ENCODE data around the gene CCDC174. TPM values are rescaled to one million over a fixed set of nuclear protein-coding genes. Genes with fewer than 3 reads are reported as not detected.

CCDC174 gene
- total and polyA plus RNA-seq, 2 of the 4 experiments (the other 2 are of a cell fraction): 5.9 to 9.6 TPM

DNA sequence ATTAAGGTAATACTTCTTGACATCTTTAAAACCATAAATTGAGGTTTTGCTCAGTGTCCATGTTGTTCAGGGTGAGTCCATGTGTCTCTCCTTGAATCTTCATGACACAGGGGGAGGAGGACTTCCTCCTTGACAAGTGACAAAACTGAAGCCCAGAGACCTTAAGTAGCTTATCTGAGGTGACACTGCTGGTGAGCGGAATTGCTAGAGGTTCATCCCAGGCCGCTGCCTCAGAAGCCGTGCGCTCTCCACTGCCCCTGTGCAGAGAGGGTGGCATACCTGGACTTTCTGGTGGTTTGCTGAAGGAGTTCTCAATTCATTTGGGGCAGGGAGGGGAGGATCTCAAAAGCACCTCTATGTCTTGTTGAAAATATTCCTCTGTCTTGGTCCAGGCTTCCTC is 23.2 kb upstream of the CCDC174 start:
- no TSS peak for BruUV-seq (replicated peaks)
- ATAC-seq (ENCODE audit: low read depth): no peak
- Histone ChIP-seq H3K9me3 (ENCODE audit: control insufficient read depth, insufficient read depth, low read length) (no peaks in the 10 kb centered on the region; the same call in 1 of the 2 replicates), H3K79me1 (ENCODE audit: low read depth in 1 of 2, low read length in 2 of 2) (no peaks in the 10 kb centered on the region), H2BK15ac (ENCODE audit: low read depth, low read length) (no peak overlapping the region), H2BK20ac (ENCODE audit: low read depth, low read length) (no peak overlapping the region), H3K36me3 (ENCODE audit: control insufficient read depth, insufficient read depth, low read length) (no peaks in the 10 kb centered on the region), H3K4me1 (ENCODE audit: control insufficient read depth, insufficient read depth, low read length) (peaks cover 8% of the 10 kb centered on the region), H4K91ac (ENCODE audit: insufficient read depth, low read depth, low read length) (no peak overlapping the region; the same call in 1 of the 2 replicates), H3K4ac (ENCODE audit: low read depth, low read length) (no peak overlapping the region), H3K27ac (ENCODE audit: insufficient read depth, low read length) (no peak overlapping the region), H2AK9ac (replicated peaks; ENCODE audit: low read depth, low read length, poor library complexity) (no peak overlapping the region), H3K23ac (ENCODE audit: low read depth, low read length) (no peak overlapping the region), H3K27me3 (ENCODE audit: control insufficient read depth, insufficient read depth, low read length) (no peaks in the 10 kb centered on the region), H3K18ac (ENCODE audit: low read depth, low read length) (no peak overlapping the region), H4K5ac (ENCODE audit: low read depth, low read length) (no peak overlapping the region), H2AFZ (replicated peaks; ENCODE audit: low read length, poor library complexity) (no peak overlapping the region), H2AK5ac (ENCODE audit: low read depth, low read length) (0 out of 2 replicates have a peak overlapping the region, but pooled peaks have one; percentile 3), H4K20me1 (ENCODE audit: insufficient read depth, low read length) (no peaks in the 10 kb centered on the region), H3K4me2 (ENCODE audit: low read depth, low read length) (no peak overlapping the region), H3K9me1 (ENCODE audit: insufficient read depth, low read length) (0 out of 2 replicates have a peak, but pooled peaks cover 3% of the 10 kb centered on the region), H3K56ac (ENCODE audit: extremely low read depth, insufficient read depth, low read length) (no peak overlapping the region), H4K8ac (ENCODE audit: low read depth in 2 of 2, low read length in 2 of 2) (no peak overlapping the region), H2BK5ac (ENCODE audit: low read depth, low read length, poor library complexity, severe bottlenecking) (no peak overlapping the region), H3K9ac (ENCODE audit: low read depth, low read length) (no peak overlapping the region), H3K4me3 (ENCODE audit: insufficient read depth, low read depth, low read length) (no peak overlapping the region), H2BK120ac (ENCODE audit: low read depth, low read length) (no peak overlapping the region), H3K14ac (replicated peaks; ENCODE audit: low read depth, low read length) (no peak overlapping the region)
- intact Hi-C loops (cut with micrococcal nuclease) (no loop called here), in situ Hi-C loops (cut with MboI; ENCODE audit: low sequenced_read_pairs) (no loop called here), dilution Hi-C loops (cut with HindIII; ENCODE audit: low sequenced_read_pairs, unreplicated experiment) (no loop called here)
- WGBS, 2 experiments (ENCODE audit: extremely low coverage in 2 of 2, insufficient read length in 1 of 2): no CpG with 5 or more reads among the region's 4 CpGs
- DNase-seq: no peak
- POLR2A ChIA-PET (ENCODE audit: unreplicated experiment): no interaction called here
- no peak for TF ChIP-seq CHD1 (IDR thresholded peaks at IDR 0.05; ENCODE audit: low read depth, low read length)
- TF ChIP-seq RCOR1 (IDR thresholded peaks at IDR 0.05; ENCODE audit: insufficient replicate concordance, low read length): no peak
- TF ChIP-seq SMC3 (IDR thresholded peaks at IDR 0.05; ENCODE audit: low read depth, low read length): no peak
- no peak for TF ChIP-seq MXI1 (IDR thresholded peaks at IDR 0.05; ENCODE audit: borderline replicate concordance, low read depth, low read length)
- no peak for TF ChIP-seq POLR2A (IDR thresholded peaks at IDR 0.05; ENCODE audit: low read depth, low read length)
- TF ChIP-seq MAZ (IDR thresholded peaks at IDR 0.05; ENCODE audit: borderline replicate concordance, low read depth, low read length): no peak
- no peak for TF ChIP-seq RAD21 (IDR thresholded peaks at IDR 0.05; ENCODE audit: low read length)
- TF ChIP-seq RFX5 (IDR thresholded peaks at IDR 0.05; ENCODE audit: low read depth, low read length): no peak
- TF ChIP-seq, protein P1, sequence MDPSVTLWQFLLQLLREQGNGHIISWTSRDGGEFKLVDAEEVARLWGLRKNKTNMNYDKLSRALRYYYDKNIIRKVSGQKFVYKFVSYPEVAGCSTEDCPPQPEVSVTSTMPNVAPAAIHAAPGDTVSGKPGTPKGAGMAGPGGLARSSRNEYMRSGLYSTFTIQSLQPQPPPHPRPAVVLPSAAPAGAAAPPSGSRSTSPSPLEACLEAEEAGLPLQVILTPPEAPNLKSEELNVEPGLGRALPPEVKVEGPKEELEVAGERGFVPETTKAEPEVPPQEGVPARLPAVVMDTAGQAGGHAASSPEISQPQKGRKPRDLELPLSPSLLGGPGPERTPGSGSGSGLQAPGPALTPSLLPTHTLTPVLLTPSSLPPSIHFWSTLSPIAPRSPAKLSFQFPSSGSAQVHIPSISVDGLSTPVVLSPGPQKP (IDR thresholded peaks at IDR 0.05; ENCODE audit: borderline replicate concordance, low read depth, low read length): no peak
- TF ChIP-seq MAFK (IDR thresholded peaks at IDR 0.05; ENCODE audit: low read depth, low read length): no peak
- TF ChIP-seq NFE2L2 (IDR thresholded peaks at IDR 0.05; ENCODE audit: low read depth, low read length): no peak
- CTCF ChIA-PET: no interaction called here

All from IMR-90 (cell line).